Middle frontal gyrus (tissue), 1 donor: ENCODE data around the gene NDUFA3.

Experiments used
- DNase-seq: peaks from one replicate; pipeline ENCODE4 v3.0.0-alpha.2; 2015; ENCODE audit warnings: low spot score; ENCODE audit errors: extremely low spot score

Gene NDUFA3

GRCh38 chr19:54137699-54138488 is 35.2 kb downstream of the NDUFA3 start, which contains the start of gene CNOT3:
Gene CNOT3 (plus strand): TSS chr19:54137762. CDS start chr19:54142979, 5,217 bp downstream.
- DNase-seq = no peak

GRCh38 chr19:54138489-54139256 is 36.0 kb downstream of the NDUFA3 start:
- DNase-seq = no peak

- DNase-seq = no peak
Measured at GRCh38 chr19:54141356-54141755, 38.7 kb downstream of the NDUFA3 start.

- DNase-seq = no peak
Measured at GRCh38 chr19:54142166-54142780, 39.6 kb downstream of the NDUFA3 start.

GRCh38 chr19:54145541-54146158 is 43.0 kb downstream of the NDUFA3 start:
- DNase-seq = no peak

- DNase-seq = no peak
Measured at GRCh38 chr19:54147676-54148075, 45.0 kb downstream of the NDUFA3 start.

GRCh38 chr19:54148158-54148557 is 45.5 kb downstream of the NDUFA3 start:
- DNase-seq = no peak

- no peak for DNase-seq
Measured at GRCh38 chr19:54149021-54149812, 46.6 kb downstream of the NDUFA3 start.

GRCh38 chr19:54151362-54152035 is 48.8 kb downstream of the NDUFA3 start:
- DNase-seq = no peak

GRCh38 chr19:54152267-54152666 is 49.6 kb downstream of the NDUFA3 start:
- DNase-seq = no peak

- DNase-seq = no peak
Measured at GRCh38 chr19:54152878-54153524, 50.3 kb downstream of the NDUFA3 start.

GRCh38 chr19:54153731-54154326 is 51.2 kb downstream of the NDUFA3 start:
- no peak for DNase-seq

GRCh38 chr19:54154603-54155345 is 52.1 kb downstream of the NDUFA3 start:
- no peak for DNase-seq

GRCh38 chr19:54155694-54156093 is 53.0 kb downstream of the NDUFA3 start:
- no peak for DNase-seq

- no peak for DNase-seq
Measured at GRCh38 chr19:54156490-54156889, 53.8 kb downstream of the NDUFA3 start.

- DNase-seq = no peak
Measured at GRCh38 chr19:54156953-54157352, 54.3 kb downstream of the NDUFA3 start.
